Hematopoietic multipotent progenitor cell treated with erythropoietin and hydrocortisone succinate and interleukin-3 and kit ligand, for 8 days (in vitro differentiated cells): ENCODE data around the gene FRG2B.
"Not testable (repeated sequence)": the region's sequence is repeated elsewhere in the genome, so short reads cannot be mapped to it uniquely, and the experiment has no call there.

Experiments
- DNase-seq: peaks from one replicate; pipeline ENCODE4 v3.0.0-alpha.2; 2015

Gene FRG2B

DNA sequence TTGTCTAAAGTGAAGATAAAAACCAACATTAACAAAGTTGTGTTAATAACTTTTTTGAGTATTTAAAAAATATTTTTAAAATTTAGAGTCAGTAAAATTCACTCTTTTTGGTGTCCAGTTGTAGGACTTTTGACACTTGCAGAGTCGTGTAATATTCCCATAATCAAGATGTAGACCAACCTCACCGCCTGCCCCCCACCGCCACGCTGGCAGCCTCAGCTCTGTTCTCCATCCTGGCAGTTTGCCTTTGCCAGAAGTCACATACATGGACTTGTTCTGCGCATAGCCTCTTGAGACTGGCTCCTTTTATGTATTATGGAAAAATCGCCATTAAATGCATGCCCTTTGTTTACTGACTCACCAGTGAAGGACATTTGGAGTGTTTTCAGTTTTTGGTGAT lies 33.9 kb downstream of the FRG2B start:
- DNase-seq, result no peak

DNA sequence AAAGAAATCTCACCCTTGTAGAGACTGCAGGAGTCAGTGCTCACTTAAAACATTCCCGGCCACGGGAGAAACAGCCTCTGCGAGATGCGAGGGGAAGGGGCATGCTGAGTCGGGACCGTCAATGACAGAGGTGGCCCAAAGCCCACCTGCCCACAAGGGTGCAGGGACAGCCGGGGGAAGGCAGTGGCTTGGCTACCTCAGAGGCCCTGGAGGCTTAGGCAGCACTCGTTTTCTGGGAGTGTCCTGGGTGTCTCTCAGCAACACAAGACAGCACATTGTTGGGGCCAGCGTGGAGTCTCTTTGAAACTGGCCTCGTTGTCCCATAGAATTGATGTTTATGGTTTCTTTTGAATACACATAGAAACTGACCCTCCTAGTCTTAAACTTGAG lies 35.6 kb downstream of the FRG2B start:
- DNase-seq, result no peak

DNA sequence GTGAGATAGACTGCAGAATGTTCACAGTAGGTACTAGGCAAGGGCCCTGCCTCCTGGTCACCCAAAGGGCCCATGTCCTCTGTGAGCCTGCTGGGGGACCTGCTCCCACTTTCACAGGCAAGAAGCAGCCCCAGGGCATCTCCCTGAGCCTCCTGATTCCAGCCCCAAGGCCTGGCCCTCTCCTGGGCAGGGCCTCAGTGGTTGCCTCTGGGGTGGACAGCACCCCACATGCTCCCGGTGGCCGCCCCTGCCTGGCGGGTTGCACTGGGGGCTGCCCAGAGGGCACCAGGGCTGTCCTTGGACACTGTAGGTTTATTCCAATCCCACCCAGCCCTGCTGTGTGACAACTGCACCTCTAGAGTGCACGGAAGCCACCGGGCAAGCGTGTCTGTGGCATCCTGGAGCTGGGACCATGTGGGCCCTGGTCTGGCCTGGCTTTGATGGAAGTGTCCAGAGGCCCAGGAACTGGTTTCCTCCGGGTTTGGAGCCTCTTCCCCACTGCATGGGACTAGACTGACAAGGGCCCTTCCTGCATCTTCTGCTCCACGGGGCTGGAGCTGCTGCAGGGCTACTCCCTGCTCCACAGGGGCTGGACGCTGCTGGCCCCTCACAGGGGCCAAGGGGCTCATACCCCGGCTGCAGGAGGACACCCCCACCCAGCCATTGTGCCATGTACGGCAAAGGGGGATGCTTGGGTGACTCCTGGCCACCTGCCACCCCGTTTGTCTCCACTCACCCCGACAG lies 36.2 kb downstream of the FRG2B start:
- DNase-seq, result no peak

DNA sequence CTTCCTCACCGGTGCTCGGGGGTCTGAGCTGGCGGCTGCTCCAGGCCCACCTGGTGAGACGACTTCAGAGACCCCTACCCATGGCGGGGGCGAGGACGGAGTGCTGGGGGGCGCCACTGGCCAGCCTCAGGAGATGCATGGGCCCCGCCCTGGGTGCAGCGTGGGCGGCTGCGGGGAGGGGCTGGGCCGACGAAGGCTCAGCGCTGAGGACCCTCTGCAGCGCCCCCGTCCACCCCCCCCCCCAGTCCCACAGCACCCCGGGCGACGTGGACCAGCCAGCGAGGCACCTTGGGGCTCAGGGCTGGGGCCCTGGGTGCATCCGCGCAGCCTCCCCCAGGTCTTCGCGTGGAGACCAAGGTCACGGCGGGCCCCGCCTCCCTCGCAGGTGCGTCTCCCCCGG lies 49.6 kb downstream of the FRG2B start:
- DNase-seq, result not testable (repeated sequence)
